NCI-H128 (cell line): ENCODE results near the gene C4orf50.

ENCODE experiments used
- DNase-seq: peaks from one replicate; lab custom pipeline; 2025; ENCODE audit not compliant: unreplicated experiment; lab: John Stamatoyannopoulos, UW

C4orf50 gene

GRCh38 chr4:5973033-5973432, 45.2 kb downstream of the C4orf50 start:
- no peak for DNase-seq

GRCh38 chr4:5972571-5972970, 45.7 kb downstream of the C4orf50 start:
- DNase-seq, result no peak

- DNase-seq, result no peak
Measured at GRCh38 chr4:5971078-5971450, 47.2 kb downstream of the C4orf50 start.

GRCh38 chr4:5970381-5971077, 47.7 kb downstream of the C4orf50 start:
- DNase-seq, result no peak

GRCh38 chr4:5969777-5970176, 48.5 kb downstream of the C4orf50 start:
- DNase-seq, result no peak

GRCh38 chr4:5969336-5969735, 48.9 kb downstream of the C4orf50 start:
- no peak for DNase-seq

- DNase-seq, result no peak
Measured at GRCh38 chr4:5968246-5968645, 50.0 kb downstream of the C4orf50 start.

- DNase-seq, result no peak
Measured at GRCh38 chr4:5967783-5968182, 50.4 kb downstream of the C4orf50 start.

- DNase-seq, result no peak
Measured at GRCh38 chr4:5965225-5965624, 53.0 kb downstream of the C4orf50 start.

- no peak for DNase-seq
Measured at GRCh38 chr4:5964030-5964429, 54.2 kb downstream of the C4orf50 start.

GRCh38 chr4:5963611-5964010, 54.6 kb downstream of the C4orf50 start:
- DNase-seq, result no peak

- DNase-seq, result no peak
Measured at GRCh38 chr4:5962416-5962815, 55.8 kb downstream of the C4orf50 start.

GRCh38 chr4:5960252-5960880, 57.9 kb downstream of the C4orf50 start:
- DNase-seq, result no peak

- DNase-seq, result no peak
Measured at GRCh38 chr4:5959211-5959982, 58.8 kb downstream of the C4orf50 start.

- DNase-seq, result no peak
Measured at GRCh38 chr4:5958199-5958735, 60.0 kb downstream of the C4orf50 start.

- no peak for DNase-seq
Measured at GRCh38 chr4:5957076-5957475, 61.2 kb downstream of the C4orf50 start.

- DNase-seq, result peak; percentile 84
Measured at GRCh38 chr4:5956285-5957021, 61.8 kb downstream of the C4orf50 start.

- DNase-seq, result no peak
Measured at GRCh38 chr4:5955856-5956255, 62.4 kb downstream of the C4orf50 start.

- DNase-seq, result no peak
Measured at GRCh38 chr4:5955201-5955821, 62.9 kb downstream of the C4orf50 start.

GRCh38 chr4:5954056-5954760, 64.0 kb downstream of the C4orf50 start:
- DNase-seq, result no peak
